HG03039 (cell line): ENCODE measurements around the gene FCN3.

Source experiments
- ATAC-seq: cut with Tn5 transposase; IDR thresholded peaks from one replicate; pipeline ENCODE4 v1.9.1; 2021; ENCODE audit warnings: mild to moderate bottlenecking, moderate library complexity; ENCODE audit not compliant: unreplicated experiment

FCN3 gene

DNA sequence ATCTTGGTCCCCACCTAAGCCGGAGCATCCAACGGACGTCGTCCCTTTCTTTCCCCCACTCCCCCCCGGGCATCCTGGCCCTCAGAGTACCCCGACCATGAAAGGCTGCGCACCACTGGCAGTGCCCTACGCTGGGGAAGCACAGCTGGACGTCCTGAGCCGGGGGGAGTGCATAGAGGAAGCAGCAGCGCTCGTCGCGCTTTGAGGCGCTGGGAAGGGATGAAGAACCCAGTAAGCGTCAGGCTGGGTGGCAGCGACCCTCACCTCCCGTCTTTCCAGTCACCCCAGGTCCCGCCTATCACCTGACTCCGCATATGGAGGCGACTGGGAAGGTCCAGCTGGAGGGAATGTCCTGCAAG lies 13.6 kb downstream of the FCN3 start:
- ATAC-seq = no peak

DNA sequence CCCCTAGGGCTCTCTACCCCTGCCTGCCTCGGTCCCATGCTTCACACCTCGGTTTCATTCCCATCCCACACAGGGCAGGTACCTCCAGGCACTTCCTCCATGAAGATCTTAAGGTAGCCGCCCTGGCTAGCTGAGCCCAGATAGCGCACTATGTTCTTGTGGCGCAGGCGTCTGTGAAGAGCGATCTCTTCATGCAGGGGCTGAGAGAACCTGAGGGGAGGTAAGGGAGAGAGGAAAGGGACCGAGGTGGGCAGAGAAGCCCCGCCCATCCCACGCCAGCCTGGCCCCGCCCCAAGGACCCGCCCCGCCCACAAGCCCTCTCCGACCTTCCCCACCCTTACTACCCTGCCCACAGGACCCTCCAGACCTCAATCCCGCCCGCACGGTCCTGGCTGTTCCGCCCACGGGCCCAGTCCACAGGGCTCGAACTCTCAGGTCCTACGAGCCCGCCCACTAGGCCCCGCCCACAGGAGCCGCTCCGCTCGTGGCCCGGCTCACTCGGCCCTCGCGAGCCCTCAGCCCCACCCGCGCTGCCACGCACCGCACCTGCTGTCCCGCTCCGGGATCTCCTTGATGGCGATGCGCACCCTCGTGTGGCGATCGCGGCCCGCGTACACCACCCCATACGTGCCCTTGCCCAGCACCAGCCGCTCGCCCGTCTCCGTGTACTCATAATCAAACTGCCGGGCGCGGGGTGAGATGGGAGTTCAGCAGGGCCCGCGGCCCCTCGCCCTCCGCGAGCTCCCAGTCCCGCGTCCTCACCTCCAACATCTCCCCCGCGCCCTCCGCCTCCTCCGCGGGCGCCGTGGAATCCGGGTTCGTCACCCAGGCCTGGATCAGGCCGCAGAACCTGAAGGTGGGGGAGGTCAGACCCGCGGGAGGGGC lies 14.2 kb downstream of the FCN3 start:
- no peak for ATAC-seq

DNA sequence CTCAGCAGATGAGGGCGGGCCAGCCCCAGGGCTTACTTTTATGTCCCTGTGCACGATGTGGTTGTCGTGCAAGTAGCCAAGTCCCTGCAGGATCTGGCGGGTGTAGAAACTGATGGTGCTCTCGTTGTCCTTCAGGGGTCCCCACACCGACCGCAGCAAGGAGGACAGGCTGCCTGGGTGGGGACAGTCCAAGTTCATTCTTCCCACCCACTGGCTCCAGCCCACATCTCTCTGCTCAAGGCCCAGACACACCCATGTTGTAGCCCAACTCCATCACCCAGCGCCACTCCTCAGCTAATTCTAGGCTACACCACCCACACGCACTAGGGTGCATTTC lies 14.8 kb downstream of the FCN3 start:
- ATAC-seq = no peak

DNA sequence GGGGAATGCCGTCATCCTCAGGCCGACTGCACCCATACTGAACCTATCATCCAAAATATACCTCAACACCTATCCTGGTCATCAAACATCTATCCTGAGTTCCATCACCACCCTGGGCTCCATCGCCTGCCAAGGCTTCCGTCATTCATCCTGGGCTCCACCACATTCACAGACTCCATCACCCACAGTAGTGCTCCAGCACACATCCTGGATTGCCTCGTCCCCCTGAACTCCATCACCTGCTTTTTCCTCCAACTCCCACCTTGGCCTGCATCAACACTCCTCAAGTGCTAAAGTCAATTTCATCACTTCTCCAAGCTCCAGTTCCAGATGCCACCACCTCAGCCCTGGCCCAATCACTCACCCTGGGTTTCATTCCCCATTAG lies 15.7 kb downstream of the FCN3 start:
- no peak for ATAC-seq

DNA sequence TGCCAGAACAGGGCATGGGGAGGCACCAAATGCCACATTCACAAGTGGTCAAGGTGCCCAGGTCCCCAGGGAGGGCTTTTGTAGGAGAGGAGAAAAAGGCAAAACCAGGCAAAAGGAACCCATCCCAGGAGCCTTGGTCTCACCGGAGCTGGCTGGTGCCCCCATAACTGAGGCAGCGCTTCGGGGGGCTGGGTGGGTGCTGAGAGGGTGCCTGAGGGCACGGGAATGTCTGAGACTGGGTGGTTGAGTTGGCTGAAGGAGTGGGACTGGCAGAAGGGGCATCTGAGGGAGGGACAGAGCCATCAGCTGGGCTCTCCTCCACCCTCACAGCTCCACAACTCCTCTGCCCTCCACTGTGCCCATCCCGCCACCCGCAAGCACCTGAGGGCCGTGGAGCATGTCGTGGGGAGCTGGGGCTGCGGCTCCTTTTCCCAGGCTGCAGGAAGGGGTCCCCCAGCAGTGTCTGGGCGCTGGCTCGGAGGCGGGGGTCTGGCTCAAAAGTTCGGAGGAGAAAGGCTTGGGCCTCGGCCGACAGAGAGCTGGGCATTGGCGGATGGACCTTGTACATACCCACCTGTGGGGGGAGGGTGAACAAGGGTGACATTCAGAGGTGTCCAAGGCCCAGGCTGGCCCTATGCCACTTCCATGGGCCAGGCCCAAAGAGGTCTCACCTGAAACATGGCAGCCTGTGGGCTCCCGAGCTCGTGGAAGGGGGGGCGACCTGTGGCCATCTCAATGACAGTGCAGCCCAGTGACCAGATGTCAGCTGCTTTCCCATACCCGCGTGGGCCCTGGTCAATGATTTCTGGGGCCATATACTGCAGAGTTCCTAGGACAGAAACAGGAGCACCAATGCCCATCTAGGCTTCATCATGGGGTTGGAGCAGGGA lies 16.3 kb downstream of the FCN3 start:
- no peak for ATAC-seq

DNA sequence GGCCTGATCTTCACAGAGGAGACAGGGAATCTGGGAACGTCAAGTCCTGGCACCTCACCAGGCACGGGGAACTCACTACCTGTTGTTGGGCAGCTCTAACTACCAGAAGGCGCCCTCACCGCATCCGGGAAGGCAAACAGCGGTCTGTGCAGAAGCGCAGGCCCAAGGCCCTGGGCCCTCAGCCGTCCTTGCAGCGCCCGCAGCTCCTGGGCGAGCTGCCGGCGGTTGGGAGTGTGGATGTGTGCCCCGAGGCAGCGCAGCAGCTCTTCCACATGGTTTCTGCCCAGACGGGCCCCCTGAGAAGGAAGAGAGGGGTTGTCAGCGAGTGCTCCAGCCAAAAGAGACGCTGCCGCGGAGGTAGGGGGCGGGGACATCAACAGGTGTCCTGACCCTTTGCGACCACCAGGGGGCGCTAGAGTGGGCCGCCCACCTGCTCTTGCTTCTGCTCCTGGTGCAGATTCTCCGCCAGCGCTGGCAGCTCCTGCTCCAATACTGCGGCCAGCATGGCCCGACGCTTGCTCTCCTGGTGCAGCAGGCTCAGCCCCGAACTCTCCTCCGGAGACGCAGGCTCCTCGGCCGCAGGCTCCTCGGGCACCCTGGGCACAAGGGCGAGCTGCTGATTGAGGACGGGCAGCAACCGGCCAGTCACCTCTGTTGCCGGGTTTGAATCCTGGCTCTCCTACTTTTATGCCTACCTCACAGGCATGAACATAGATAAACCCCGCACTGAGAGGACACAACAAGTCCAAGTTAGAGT lies 17.2 kb downstream of the FCN3 start:
- ATAC-seq = no peak

DNA sequence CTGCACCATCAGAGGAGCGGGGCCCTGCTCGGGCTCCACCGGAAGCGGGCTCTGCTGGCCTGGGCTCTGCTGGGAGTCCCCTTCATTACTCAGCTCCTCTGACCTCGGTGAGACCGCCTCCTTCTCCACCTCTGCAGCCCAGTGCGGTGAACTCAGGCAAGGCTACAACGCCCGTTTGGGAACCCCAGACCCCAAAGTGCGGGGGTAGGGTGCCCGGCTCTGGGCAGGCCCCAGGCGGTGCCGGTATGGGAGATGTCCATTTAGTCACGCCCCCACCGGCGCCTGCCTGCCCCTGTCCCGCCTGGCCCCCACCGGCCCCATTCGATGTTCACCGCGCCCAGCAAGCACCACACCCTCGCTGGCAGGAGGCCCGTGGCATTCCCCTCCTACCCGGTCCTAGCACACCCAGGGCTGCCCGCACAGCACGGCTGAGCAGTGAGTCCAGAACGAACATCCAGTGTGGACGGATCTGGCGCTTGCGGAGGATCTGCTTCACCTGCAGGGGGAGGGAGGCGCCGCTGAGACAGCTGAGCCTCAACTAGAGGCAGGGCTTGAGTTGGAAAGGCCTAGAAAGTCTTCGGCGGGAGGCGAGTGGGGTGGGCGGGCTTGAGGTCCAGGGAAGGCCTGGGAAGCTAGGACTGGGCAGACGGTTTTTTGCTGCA lies 17.9 kb downstream of the FCN3 start:
- no peak for ATAC-seq

DNA sequence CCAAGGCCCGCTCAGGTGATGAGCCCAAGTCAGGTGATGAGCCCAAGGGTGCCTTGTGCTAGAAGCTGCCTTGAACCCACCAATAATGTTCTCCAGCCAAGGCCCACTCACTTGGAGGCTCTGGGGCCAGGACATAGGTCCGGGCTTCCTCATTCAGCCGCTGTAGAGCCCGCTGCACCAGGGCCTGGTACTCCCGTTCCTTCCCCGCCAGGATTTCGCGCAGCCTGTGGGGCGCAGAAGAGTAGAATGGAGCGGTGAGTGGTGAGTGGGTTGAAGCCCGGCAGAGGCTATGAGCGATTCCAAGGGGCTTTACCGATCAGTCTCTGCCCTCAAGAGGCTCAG lies 18.4 kb downstream of the FCN3 start:
- ATAC-seq = no peak

DNA sequence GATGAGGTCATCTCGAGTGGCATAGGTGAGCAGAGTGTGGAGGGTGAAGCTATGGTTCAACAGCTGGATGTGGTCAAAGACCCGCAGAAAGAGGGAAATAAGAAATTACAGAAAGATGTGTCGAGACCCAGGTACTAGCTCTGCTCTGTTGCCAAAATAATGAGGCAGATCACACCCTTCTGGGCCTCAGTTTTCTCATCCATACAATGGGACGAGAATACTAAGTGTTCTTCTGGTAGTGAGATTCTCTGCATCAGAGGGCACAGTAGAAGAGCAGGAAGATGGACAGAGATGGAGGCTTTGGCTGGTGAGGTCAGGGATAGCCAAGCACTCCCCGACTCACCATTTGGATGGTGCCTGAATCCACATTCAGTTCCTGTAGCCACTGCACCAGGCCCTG lies 18.9 kb downstream of the FCN3 start:
- ATAC-seq = no peak

DNA sequence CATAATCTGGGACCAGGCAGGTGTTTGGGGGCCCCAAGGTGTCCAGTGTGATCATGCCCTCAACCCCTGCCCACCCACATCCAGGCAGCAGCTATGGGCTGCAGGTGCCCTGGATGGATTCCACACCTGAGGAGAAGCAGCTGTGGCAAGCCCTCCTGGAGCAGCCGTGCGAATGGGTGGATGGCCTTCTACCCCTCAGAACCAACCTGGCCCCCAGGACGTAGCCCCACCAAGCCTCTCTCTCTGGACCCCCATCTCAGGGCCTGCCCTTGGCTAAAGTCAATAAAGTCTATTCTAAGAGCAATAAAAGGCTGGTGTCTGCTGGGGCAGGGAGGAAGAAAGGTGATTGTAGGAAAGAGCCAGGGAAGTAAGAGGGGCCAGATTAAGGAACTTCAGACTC lies 21.0 kb downstream of the FCN3 start:
- no peak for ATAC-seq

DNA sequence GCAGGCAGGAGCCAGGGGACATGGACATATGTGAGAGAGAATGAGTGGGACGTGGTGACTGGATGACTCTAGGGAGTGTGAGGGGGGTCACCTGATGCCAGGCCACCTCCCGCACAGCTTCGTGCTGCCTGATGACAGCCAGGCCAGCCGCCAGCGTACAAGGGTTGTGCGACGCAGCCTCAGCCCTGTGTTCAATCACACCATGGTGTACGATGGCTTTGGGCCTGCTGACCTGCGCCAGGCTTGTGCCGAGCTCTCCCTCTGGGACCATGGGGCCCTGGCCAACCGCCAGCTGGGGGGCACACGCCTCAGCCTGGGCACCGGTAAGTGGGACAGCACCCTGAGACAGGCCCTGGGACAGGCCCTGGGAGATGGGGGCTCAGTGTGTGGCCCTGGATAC lies 21.5 kb downstream of the FCN3 start:
- no peak for ATAC-seq

DNA sequence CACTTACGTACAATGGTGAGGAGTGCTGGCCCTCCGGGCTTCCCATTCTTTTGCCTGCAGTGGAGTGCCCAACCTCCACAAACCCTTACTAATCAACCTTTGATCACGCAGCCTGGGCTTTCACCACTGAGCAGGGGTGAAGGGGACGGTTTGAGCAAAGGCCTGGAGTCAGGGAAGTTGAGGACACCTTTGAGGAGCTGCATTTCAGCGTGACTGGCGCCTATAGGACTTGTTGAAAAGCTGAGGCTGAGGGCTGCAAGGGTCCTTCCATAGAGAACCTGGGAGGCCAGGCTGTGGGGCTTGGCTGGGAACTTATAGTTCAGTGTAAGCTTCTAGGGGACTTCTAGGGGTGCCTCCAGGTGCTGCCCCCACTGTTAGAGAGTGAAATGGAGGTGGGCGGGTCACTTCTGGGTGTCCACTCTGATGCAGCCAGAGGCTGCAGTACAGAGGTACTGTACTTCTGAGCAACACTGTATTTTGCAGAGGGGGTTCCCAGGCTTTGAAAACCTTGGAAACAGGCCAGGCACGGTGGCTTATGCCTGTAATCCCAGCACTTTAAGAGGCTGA lies 23.0 kb downstream of the FCN3 start:
- no peak for ATAC-seq

DNA sequence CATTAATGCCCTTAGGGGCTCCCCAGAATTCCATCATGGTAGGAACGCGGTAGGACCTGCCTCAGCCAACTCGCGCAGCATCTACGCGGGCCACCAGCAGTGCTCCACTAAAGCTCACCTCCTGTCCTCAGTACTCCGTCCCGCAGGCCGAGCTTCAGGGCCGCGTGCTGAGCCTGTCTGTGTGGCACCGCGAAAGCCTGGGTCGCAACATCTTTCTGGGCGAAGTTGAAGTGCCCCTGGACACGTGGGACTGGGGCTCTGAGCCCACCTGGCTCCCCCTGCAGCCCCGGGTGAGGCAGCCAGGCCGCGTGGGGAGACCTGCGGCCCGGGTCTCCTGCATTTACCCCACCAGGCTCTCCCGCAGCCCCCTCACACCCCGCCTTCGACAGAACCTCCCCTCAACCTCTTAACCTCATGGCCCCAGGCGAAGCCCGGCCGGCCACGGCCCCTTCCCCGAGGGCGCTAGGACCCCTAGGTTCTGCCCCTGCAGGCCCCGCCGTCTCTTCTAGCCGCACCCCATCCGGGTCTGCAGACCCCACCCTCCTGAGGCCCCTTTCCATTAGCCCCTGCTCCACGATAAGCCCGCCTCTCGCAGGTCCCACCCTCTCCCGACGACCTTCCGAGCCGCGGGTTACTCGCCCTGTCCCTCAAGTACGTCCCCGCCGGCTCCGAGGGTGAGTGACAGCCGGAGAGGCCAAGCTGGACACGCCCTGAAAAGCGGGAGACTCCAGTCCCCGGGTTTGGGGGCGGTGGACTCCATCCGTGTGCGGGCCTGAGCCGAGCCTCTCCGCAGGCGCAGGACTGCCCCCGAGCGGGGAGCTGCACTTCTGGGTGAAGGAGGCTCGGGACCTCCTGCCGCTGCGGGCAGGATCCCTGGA lies 23.7 kb downstream of the FCN3 start:
- ATAC-seq = no peak

DNA sequence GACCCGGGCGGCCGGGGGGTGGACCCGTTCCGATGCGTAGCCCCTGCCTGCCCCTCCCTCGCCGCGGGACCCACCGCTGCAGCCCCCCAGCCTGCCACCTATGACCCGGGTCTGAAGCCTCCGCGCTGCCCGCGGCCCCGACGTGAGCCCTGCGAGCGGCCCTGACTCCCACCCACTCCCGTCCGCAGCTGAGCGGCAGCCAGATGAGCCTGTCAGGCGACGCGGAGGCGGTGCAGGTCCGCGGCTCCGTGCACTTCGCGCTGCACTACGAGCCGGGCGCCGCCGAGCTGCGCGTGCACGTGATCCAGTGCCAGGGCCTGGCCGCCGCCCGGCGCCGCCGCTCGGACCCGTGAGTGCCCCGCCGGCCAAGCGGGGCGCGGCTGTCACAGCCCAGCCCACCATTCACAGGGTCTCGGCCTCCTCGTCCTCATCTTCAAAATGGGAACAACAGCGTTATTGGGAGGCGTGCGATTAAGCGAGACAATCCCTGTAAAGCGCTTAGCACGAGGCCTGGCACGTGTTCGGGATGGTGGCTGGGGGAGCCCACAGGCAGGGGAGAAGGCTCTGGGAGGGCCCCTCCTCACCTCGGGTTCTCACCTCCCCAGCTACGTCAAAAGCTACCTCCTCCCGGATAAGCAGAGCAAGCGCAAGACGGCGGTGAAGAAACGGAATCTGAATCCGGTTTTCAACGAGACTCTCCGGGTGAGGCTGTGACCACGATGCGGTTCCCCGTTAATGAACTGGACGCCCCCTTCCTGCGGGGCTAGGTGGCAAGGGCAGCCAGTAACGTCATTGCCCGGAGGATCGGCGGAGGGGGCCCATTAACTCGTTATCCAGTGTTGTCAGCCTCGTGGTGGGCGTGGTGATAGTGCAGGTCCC lies 24.6 kb downstream of the FCN3 start:
- ATAC-seq = no peak

DNA sequence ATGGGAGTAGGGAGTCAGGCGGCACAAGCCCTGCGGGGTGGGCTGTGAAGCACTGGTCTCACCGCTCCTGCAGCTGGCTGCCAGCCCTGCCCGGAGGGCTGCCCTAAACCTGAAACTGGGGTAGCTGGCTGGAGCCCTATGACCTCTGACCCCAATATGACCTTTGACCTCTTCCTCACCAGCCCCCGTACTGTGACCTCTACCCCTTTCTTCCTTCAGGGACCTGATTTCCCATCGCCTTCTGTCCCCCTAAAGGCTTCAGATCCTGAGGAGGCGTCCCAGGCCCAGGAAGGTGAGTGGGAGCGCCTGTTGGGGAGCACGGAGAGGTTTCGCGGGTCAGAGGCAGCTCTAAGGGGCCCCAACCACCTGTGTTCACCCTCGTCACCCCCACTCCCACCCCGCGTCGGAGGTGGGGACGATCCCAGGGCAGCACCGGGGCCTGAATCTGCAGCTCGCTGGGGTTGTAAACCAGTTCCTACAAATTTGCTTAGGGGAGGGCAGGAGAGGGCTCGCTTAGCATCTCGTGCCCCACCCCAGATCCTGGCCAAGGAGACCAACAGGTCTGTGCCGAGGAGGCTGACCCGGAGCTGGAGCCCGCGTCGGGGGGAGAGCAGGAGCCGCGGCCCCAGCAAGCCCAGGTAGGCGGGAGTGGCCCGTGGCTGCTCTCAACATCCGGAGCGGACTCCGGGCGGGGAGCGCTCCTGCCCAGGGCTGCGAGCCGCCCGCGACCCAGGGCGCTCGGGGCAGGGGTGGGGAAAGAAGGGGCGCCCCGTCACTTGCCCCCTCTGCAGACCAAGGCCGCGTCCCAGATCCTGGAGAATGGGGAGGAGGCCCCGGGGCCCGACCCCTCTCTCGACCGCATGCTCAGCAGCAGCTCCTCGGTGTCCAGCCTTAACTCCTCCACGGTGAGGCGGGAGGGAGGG lies 25.5 kb downstream of the FCN3 start:
- no peak for ATAC-seq

DNA sequence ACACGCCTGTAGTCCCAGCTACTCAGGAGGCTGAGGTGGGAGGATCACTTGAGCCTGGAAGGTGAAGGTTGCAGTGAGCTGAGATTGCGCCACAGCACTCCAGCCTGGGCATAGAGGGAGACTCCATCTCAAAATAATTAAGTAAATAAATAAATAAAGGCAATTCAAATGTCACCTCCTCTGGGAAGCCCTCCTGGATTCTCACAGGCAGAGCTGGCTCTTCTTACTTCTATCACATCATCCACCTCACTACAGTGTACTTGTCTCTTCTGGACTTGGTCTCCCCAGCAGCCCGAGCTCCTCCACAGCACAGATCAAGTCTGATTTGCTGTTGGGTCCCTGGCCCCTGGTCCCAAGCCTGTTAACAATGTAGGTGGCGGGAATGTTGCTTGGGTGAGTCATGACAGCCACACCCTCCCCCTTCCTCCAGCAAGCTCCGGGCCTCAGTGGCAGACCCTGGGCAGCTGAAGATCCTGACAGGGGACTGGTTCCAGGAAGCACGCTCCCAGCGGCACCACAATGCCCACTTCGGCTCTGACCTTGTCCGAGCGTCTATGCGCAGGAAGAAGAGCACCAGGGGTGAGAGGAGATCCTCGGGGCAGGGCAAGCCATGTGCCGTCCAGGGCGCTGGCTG lies 27.5 kb downstream of the FCN3 start:
- ATAC-seq = no peak

DNA sequence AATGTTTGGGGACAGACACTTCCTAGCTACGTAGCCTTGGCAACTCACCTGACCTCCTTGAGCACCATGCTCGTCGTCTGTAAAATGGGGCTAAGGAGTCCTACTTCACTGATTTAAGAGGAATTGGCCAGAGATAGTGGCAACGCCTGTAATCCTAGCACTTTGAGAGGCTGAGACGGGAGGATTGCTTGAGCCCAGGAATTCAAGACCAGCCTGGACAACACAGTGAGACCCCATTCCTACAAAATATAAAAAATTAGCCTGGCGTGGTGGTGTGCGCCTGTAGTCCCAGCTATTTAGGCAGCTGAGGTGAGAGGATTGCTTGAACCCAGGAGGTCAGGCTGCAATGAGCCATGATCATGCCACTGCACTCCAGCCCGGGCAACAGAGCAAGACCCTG lies 28.3 kb downstream of the FCN3 start:
- no peak for ATAC-seq
